Transverse colon (tissue), 4 donors: ENCODE measurements around the gene SCIN.

Experiments used
- POLR2A ChIP-seq: fragments of 450-650 bp; IDR thresholded peaks from one replicate; pipeline ENCODE4 v1.6.1; 2016; ENCODE audit warnings: antibody characterized with exemption, mild to moderate bottlenecking, moderate library complexity
- POLR2AphosphoS5 ChIP-seq, 3 donors: sonication (generic); formaldehyde crosslinking; IDR thresholded peaks; one replicate each; pipeline ENCODE4 v1.6.1; 2016; ENCODE audit warnings: antibody characterized with exemption in 3 of 3
- TF ChIP-seq, protein P1 (sequence below), 5 experiments: fragments of 200-600 bp in 3 of 5; fragments of 450-650 bp in 2 of 5; sonication (generic) in 3 of 5; IDR thresholded peaks; 1 replicate in 2 of 5; 2 replicates in 3 of 5; pipeline ENCODE4 v1.5.1; 2016 to 2017; ENCODE audit warnings: antibody characterized with exemption in 5 of 5, inconsistent platforms in 3 of 5, mild to moderate bottlenecking in 2 of 5, moderate library complexity in 1 of 5

DNA sequence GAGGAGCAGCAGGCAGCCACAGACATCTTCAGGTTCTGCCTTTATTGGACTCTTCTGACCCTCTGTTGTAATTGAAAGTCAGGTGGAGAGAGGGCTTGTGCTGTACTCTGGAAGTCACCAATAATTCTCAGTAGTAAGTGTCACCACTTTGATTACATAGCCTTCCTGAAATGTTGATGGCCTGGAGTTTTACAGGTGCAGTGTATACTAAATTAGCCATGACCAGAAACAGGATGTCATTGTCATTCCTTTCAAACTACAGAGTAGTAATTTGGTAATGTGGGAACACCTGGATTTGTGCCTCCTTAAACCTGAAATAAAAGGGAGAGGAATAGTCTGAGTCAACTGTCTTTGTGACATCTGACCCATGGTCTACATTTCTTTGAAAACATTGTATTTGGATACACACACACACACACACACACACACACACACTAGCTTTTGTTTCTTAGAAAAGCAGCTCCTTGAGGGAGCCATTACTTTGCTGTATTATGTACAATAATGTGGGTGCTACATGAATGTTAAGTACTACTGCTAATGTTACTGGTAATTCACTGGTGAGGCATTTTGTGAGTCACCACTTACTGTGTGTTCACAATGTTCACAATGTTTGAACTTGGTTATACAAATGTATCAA, 136.5 kb downstream of the SCIN start:
- TF ChIP-seq, protein P1, sequence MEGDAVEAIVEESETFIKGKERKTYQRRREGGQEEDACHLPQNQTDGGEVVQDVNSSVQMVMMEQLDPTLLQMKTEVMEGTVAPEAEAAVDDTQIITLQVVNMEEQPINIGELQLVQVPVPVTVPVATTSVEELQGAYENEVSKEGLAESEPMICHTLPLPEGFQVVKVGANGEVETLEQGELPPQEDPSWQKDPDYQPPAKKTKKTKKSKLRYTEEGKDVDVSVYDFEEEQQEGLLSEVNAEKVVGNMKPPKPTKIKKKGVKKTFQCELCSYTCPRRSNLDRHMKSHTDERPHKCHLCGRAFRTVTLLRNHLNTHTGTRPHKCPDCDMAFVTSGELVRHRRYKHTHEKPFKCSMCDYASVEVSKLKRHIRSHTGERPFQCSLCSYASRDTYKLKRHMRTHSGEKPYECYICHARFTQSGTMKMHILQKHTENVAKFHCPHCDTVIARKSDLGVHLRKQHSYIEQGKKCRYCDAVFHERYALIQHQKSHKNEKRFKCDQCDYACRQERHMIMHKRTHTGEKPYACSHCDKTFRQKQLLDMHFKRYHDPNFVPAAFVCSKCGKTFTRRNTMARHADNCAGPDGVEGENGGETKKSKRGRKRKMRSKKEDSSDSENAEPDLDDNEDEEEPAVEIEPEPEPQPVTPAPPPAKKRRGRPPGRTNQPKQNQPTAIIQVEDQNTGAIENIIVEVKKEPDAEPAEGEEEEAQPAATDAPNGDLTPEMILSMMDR (IDR thresholded peaks at IDR 0.05) = no peak
- no peak for TF ChIP-seq POLR2AphosphoS5 (IDR thresholded peaks at IDR 0.05)
- TF ChIP-seq POLR2A = no peak
